Astrocyte of the spinal cord (primary cell): ENCODE results near the gene UQCC3.
A peak's percentile ranks its signal among the peaks of the same experiment; 100 is the strongest.

Source experiments
- DNase-seq: peaks from one replicate; pipeline ENCODE4 v3.0.0; 2011; ENCODE audit warnings: low read depth, low spot score
- H3K4me3 ChIP-seq: 2 replicates; pipeline ENCODE4 v1.5.1; 2011; ENCODE audit warnings: low read depth, mild to moderate bottlenecking, low read length, moderate library complexity
- in situ Hi-C: cut with HindIII; loops from 2 replicates; pipeline ENCODE4 v1.10.0; 2017; ENCODE audit warnings: low sequenced_read_pairs
- TF ChIP-seq, protein P1 (sequence below): IDR thresholded peaks from 2 replicates; pipeline ENCODE4 v1.5.1; 2012; ENCODE audit warnings: low read depth, mild to moderate bottlenecking, low read length, inconsistent platforms

The UQCC3 gene

DNA sequence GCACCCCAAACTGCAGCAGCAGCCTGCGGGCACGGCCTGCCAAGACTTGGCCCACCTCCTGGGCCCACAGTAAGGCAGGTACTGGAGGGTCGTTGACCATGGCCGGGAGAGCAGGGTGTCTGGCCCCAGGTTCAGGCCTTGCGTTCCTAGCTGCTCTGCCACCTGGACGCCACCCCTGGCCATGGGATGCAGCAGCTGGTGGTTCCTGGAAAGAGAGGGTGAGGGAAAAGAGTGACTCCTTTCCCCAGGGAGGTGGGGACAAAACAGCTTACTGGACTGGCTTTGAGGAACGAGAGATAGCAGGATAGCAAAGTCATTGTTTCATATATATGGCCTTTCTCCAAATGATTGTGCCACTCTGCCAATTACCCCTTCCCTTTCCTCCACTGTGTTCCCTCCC, 33.9 kb downstream of the UQCC3 start:
- H3K4me3 ChIP-seq = peak overlapping the region; percentile 71
- in situ Hi-C loops = no loop called here
- TF ChIP-seq, protein P1, sequence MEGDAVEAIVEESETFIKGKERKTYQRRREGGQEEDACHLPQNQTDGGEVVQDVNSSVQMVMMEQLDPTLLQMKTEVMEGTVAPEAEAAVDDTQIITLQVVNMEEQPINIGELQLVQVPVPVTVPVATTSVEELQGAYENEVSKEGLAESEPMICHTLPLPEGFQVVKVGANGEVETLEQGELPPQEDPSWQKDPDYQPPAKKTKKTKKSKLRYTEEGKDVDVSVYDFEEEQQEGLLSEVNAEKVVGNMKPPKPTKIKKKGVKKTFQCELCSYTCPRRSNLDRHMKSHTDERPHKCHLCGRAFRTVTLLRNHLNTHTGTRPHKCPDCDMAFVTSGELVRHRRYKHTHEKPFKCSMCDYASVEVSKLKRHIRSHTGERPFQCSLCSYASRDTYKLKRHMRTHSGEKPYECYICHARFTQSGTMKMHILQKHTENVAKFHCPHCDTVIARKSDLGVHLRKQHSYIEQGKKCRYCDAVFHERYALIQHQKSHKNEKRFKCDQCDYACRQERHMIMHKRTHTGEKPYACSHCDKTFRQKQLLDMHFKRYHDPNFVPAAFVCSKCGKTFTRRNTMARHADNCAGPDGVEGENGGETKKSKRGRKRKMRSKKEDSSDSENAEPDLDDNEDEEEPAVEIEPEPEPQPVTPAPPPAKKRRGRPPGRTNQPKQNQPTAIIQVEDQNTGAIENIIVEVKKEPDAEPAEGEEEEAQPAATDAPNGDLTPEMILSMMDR = no peak
- DNase-seq = no peak

DNA sequence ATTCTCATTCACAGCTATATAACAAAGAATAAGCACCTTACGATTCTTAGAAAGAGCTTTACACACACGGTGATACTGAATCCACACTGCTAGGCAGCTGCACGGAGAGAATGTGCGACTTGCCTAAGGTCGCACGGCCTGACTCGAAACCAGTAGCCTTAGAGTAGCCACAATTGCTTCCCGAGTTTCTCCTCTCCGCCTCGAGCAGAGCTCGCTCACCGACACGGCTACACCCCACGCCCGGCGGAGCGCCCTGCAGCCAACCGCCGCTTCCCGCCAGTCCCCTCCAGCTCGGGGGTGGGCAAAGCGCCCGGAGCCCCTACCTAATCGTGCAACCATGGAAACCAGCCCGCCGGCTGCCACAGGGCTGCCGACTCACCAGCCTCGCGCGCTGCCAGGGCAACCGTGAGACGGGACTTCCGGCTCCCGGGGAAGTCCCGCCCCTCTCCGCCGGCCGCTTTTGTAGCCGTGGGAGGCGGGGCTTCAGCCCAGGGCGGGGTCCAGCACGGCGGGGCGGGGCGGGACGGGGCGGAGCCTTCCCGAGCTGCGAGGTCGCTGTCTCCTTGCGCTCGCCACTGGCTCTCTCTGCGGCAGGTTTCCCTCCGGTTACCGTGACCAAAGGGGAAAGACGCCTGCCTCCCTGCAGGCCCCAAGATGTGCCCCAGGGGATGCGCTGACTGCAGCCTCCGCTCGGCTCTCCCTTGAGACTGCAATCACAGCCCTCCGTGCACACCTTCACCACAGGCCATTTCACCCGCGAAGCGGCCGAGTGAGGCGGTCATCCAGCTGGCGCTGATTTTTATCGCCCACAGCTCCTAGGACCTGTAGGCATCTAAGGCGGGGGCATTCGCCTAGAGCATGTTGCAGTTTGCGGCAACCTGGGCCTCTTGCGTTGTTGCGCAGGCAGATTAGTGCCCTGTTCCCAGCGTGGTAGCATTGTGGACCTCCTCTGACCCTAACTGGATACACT, 34.7 kb downstream of the UQCC3 start:
- DNase-seq = peak; percentile 97
- TF ChIP-seq, protein P1 = no peak
- in situ Hi-C loops = no loop called here
- peak overlapping the region; percentile 71 for H3K4me3 ChIP-seq

DNA sequence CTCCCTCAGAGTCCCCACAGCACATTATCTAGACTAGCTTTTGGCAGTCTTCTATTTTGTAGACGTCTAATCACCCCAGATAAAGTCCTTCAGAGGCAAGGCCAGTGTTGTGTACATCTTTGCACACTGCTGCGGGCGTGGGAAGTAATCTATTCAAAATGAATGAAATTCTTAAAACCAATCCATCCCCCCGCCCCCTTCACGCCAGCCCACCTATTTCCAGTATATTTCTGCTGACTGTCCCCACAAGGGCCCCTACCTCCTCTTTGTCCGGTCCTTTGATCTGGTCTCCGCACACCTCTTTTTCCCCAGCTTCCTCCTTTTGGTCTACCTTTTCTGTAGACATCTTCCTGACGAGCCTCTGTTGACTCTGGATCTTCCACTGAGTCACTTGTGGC, 35.4 kb downstream of the UQCC3 start:
- in situ Hi-C loops = no loop called here
- TF ChIP-seq, protein P1 = no peak
- no peak overlapping the region for H3K4me3 ChIP-seq
- no peak for DNase-seq

DNA sequence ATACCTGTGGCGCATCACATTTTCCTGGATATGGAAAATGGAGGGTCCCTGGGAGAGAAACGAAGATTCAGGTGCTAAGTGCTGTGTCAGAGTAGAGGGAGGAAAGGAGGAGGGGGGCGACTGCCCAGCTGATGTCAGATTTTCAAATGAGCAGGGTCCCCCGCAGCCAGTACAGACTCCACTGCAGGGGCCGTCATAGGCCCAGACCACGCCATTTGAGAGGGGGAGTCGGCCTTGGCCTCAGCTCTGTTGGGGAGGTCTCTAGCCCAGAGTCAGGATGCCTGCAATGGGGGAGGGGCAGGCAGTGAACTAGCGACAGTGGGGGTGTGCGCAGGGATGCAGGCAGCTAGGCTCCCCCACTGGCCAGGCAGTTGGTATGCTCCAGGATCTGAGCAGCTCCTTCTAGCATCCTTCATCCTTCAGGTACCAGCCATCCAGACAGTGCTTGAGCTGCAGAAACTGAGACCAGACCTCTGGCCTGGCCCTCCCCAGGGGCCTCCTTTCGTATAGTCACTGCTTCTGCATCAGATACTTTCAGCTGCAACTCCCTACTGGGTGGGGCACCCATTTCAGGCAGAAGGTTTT, 35.9 kb downstream of the UQCC3 start, which contains the start of the genes BSCL2 and GNG3:
Gene BSCL2 (minus strand): TSS at position 148 of the 585 bp plus-strand sequence. CDS start 229 bp downstream, outside the sequence.
Gene GNG3 (plus strand): TSS at position 400 of the 585 bp plus-strand sequence. CDS start 620 bp downstream, outside the sequence.
- in situ Hi-C loops = no loop called here
- TF ChIP-seq, protein P1 = no peak
- DNase-seq = no peak
- H3K4me3 ChIP-seq = peak within 1 kb of the TSS; percentile 36

DNA sequence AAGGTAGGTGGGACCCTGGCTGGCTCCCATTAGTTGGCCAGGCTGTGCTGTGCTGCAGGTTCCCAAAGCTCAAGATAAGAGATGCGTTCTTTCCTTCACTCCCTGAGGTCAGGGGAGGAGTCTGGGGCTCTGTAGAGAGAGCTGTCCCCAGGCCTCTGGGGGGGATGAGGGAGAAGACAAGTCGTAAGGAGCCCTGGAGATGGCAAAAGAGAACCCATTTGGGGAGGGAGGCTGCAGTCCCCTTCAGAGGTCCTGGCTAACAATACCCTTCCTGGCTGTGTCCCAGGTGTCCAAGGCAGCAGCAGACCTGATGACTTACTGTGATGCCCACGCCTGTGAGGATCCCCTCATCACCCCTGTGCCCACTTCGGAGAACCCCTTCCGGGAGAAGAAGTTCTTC, 36.9 kb downstream of the UQCC3 start:
- TF ChIP-seq, protein P1 = no peak
- in situ Hi-C loops = no loop called here
- no peak overlapping the region for H3K4me3 ChIP-seq
- DNase-seq = no peak

DNA sequence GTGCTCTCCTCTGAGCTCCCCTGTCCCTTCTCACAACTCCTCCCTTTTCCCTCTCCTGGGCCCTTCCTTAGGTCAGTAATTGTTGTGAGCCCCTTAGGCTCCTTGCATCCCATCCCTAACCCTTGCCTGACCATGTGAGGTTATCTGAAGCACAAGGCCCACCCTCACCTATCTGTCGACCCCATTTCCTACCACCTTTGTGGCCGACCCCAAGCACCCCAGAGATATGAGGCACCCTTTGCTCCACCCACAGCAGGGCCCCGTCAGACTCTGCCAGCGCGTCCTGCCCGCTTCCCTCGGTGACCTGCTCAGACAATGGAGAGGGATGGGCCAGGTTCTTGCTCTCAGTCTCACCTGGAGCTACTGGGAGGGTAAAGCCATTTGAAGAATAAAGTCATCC, 37.3 kb downstream of the UQCC3 start:
- DNase-seq = no peak
- TF ChIP-seq, protein P1 = no peak
- in situ Hi-C loops = no loop called here
- H3K4me3 ChIP-seq = peak overlapping the region; percentile 54
